Glomerular visceral epithelial cell (primary cell): ENCODE results near the gene NAA60.
"Not testable (repeated sequence)": the region's sequence is repeated elsewhere in the genome, so short reads cannot be mapped to it uniquely, and the experiment has no call there.

Experiments used
- DNase-seq: peaks from one replicate; pipeline ENCODE4 v3.0.0-alpha.2; 2016; ENCODE audit errors: extremely low spot score

NAA60 gene

DNA sequence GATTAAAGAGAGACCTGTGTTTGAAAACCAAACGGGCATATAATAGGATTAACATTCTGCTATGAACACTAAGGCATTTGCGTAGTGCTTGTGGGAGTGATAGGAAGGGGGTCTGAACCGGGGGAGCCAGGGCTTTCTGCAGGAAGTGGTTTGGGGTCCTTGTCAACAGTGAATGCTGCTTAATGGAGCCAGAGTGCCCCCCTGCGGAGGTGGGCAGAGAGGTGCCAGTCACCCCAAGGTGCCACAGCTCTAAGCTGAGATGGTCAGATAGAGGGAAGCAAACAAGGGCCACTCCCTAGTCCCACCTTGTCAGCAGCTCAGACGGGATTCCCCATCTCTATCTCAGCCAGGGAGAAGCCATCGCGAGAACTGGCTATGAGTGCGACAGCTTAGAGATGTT lies 17.7 kb downstream of the NAA60 start:
- no peak for DNase-seq

DNA sequence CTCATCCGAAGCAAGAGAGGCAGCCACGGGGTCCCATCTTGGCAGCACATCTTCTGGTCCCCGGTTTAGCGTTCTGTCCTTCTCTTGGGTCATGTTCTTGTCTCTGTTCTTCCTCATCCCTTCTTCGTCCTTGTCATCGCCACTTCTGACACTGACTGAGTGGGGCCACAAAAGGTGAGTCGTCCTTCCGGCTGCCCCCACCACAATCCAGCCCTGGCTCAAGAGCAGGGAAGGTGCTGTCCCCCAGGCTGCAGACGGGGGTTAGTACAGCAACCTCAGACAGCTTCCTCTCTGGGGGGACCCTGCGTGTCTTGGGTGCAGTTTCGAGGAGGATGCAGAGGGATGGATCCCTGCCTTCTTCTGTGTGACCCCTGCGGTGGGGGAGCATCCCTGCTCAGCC lies 21.8 kb downstream of the NAA60 start:
- DNase-seq = no peak

DNA sequence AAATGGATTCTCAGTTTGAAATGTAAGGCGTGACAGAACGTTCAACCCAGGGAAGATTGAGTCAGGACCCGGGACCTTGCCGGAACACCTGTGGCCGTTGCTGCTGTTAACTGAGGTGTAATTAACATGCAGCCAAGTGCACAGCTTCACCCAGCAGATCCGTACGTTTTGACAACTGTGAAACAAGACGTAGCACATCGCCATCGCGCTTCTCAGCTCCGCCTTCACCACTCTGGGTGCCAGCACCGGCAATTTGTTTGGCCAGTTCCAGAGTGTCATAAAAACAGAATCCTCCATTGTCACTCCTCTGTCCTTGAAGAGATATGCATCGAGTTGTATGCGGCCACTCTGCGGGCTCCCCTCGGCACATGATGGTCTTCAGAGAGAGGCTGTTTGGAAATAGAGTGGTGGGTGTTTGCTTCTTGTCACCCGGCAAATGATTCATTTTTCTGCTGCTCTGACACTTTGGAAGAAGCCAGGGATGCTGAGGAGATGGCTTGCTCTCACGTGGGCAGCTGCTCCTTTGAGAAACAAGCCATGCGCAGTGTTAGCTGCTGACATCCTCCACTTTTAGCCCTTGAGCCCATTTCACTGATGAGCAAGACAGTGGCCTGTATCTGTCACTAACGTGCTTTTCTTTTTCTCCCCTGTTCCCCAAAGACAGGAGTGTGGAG lies 22.6 kb downstream of the NAA60 start:
- no peak for DNase-seq

DNA sequence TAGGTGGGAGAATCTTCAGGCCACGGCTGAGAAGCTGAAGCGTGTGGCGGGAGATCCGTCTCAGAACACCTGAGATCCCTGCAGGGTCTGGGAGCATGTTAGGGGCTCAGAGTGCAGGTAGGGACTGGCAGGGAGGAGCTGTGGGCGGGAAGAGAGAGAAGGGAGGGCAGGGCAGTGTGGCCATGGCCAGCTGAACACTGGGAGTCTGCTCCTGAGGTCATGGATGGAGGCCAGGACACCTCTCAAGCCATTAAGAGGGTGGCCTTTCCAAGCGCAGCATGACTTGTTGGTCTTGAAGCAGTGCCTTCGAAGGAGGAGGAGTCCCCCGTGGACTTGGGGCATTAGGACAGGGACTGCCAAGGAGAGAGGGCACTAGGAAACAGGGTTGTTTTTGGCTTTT lies 23.7 kb downstream of the NAA60 start:
- no peak for DNase-seq

DNA sequence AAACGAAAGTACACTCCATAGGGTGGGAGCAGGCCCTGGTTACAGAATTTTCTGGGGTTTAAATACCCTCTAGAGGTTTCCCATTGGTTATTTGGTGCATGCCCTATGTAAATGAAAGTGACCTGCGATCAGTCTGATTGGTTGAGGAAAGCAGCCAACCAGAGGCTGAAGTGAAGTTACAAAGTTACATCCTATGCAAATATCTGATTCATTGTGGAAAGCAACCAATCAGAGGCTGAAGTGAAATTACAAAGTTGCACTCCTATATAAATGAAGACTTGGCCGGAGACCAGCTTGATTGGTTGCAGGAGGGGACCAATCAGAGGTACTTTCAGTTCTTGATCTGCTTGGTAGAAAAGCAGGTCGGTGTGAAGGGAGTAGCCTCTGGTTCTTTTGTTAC lies 24.4 kb downstream of the NAA60 start:
- no peak for DNase-seq

DNA sequence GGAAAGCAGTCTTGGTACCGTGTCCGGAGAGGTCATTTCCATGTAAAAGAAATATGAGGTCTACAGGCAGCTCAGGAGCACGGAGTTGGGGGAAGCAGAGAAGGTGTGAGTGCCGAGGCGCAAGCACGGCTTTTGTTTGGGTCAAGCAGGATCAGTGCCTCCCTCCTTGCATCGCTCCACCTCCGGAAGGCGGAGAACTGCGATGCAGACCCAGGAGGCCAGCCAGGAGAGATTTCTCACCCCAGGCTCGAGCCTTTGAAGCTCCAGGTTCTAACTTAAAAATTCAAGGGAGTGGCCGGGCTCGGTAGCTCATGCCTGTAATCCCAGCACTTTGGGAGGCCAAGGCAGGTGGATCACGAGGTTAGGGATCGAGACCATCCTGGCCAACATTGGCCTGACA lies 25.0 kb downstream of the NAA60 start:
- no peak for DNase-seq

DNA sequence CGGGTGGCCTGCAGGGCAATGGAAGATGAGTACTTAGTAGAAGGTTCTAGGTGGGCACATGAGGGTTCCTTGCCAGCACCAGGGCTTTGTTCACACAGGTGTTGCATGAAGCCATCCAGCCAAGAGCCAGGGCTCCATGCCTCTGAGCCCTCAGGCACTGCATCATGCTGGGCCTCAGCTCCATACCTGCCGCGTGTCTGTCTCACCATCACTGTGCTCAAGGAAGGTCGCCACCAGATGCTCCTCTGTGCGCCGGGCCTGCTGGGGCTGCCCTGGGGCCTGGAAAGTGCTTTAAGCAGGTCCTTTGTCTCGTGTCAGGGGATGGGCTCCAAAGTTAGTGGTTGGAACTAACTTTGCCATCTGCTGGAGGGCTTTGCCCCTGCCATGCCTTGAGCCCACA lies 26.3 kb downstream of the NAA60 start:
- DNase-seq = no peak

DNA sequence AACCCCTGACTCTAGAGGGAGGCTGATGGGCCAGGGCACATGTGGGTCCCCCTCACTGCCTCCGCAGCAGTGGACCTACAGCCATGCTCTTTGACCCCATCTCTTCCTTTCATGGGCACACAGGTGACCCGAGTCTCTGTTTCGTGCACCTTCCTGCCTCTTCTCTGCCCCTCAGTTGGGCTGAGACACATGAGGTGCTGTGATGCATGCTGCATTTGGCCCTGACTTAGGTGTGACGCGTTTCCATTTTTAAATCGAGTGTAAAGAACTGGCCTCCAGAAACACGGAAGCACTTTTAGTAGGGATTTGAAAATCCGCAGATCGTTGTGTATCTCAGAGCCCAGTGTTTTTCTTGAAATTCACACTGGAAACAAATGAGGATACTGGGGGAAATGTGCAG lies 27.2 kb downstream of the NAA60 start:
- no peak for DNase-seq

DNA sequence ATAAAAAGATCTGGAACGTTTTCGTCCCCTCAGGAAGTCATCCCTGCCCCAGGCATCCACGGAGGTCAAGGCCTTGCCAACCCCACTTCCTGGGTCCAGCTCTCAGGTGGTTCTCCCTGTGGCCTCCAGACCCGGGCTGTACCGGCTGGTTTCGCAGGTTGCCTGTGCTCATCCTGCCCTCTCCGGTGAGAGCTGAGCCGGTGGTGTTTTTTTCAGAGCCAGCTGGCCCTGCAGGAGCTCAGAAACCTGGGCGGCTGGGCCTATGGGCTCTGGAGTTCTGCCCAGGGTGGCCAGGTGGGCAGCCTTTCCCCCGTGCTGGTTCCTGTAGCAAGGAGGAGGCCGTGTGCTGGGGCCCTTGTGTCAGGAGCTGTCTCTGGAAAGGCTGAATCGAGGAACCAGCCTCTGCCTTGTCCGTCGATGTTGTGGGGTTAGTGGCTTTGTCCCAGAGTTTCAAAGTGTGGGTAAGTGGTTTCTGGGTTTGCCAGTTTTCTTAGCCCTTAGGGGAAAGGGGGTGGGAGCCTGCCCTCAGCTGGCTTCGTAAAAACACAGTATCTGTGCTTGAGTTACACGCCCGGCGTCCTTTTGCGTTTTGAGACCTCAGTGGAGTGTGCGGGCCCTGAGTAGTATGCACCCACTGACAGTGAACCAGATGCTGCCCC lies 28.2 kb downstream of the NAA60 start:
- no peak for DNase-seq

DNA sequence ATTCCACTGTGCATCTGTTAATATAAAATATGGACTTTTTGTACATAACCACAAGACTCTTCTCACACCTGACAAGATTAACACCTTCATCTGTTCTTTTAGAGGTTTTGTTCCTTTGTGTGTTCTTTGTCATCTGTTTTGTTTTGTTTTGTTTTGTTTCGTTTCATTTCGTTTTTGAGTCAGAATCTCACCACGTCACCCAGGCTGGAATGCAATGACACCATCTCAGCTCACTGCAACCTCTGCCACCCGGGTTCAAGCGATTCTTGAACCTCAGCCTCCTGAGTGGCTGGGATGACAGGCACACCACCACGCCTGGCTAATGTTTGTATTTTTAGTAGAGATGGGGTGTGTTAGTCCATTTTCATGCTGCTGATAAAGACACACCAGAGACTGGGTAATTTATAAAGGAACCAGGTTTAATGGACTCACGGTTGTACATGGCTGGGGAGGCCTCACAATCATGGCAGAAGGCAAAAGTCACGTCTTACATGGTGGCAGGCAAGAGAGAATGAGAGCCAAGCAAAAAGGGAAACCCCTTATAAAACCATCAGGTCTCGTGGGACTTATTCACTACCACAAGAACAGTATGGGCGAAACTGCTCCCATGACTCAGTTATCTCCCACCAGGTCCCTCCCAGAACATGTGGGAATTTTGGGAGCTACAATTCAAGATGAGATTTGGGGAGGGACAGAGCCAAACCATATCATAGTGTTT lies 29.6 kb downstream of the NAA60 start:
- DNase-seq = no peak

DNA sequence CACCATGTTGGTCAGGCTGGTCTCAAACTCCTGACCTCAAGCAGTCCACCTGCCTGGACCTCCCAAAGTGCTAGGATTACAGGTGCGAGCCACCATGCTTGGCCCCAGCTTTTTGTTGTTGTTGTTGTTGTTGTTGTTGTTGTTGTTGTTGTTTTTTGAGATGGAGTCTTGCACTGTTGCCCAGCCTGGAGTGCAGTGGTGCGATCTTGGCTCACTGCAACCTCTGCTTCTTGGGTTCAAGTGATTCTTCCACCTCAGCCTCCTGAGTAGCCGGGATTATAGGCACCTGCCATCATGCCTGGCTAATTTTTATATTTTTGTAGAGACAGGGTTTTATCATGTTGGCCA lies 30.1 kb downstream of the NAA60 start:
- DNase-seq = not testable (repeated sequence)

DNA sequence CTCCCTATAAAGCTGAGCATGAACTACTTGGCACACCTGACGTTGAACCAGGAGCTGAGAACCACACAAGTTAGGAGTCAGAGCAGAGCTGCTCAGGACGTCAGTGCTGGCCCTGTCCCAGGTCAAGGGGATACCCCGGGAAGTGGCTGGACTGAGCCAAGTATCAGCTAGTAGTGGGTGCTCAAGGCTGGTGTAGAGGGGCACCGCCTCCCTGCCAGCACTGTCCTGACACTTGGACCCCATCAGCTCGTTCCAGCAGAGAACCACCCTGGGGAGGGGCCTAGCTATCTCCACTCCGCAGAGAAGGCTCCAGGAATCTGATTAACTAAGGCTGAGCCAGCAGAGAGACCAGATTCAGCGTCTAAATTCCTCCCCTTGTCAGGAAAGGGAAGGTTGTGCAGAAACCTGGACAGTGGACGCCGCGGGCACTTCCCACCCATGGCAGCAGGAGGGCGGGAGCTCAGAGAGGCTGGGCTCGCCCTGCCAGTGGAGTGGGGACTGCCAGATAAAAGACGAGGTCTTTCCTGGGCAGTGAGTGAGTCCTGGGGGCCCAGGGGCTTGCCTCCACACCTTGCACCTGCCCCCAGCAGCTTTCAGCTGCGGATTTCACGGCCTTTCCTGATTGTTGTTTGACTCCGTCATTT lies 30.8 kb downstream of the NAA60 start:
- no peak for DNase-seq

DNA sequence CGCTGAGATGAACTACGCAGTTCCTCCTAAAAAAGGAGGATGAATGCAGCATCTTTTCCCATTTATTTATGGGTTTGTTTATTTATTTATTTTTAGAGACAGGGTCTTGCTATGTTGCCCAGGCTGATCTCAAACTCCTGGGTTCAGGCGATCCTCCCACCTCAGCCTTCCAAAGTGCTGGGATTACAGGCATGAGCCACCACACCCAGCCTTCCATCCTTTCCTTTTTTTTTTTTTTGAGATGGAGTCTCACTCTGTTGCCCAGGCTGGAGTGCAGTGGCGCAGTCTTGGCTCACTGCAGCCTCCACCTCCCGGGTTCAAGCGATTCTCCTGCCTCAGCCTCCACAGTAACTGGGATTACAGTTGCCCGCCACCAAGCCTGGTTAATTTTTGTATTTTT lies 31.4 kb downstream of the NAA60 start:
- not testable (repeated sequence) for DNase-seq

DNA sequence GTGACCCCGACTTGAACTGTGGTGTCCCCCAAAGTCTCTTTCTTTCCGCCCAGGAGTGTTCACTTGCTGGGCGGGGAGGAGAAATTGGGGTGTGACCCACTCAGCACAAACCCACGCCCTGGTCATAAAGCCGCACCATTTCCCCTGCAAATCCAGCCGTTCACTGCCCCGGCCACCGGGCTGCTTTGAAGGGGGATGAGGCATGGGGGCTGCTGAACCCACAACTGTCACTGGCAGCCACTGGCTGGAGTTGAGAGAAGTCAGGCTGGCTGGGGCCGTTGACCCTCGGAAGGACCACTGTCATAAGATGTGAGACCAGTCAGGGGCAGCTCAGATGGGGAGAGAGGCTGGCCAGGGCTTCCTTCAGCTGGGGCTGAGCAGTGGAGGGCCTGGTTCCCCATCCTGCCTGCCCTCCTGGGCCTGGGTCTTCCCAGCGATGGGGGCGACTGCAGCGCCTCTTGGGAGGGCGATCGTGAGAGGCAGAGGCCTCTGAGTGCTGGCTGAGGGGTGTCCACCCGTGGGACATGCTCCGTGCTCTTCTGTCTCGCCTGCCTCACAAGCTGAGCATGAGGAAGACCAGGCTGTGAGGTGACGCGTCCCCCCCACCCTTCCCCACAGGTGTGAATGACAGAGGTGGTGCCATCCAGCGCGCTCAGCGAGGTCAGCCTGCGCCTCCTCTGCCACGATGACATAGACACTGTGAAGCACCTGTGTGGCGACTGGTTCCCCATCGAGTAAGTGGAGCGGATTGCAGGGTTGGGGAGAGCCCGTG lies 32.3 kb downstream of the NAA60 start:
- DNase-seq = no peak

DNA sequence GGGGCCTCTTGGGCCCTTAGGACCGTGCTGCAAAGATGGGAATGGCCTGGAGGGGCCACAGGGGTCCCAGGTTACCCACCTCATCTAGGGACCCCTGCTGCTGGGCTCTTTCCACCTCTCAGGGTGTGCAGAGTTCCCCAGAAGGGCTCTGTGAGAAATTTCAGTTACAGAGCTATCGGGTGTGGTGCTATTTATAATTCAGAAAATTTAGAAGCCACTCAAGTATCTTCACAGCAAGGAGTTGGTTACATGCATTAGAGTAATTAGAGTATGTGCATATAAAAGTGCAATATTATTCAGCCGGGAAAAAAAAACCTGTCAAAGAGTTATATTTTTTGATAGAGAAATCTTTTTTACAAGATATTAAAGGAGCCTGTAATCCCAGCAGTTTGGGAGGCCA lies 32.9 kb downstream of the NAA60 start:
- no peak for DNase-seq

DNA sequence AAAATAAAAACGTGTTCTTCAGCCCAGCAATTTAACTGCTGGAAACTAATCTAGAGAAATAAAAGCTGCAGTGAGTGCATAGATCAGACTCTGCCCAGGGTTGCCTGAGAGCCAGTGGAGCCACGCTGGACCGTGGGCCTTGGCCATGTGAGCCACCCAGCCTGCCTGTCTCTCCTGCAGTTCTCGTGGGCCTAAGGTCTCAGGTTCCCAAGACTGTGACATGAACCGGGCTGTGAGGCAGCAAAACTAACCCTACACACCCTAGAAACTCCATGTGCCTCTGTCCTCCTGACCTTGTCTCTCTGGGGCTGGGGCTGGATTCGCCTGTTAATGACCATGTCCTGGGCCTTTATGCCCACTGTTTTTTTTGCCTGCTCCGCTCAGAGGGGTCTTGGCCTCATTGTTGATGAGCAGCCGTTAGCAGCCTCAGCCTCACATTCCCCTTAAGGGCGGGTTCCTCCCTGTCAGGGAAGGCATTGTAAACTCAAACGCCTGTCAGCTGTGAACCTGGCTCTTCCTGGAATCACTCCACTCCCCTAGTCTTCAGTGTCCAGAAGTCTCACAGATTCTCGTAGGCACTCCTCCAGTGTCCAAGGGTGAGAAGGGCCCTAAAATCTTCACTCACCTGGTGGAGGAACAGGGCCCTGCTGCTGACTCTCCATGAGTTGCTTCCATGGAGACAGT lies 34.9 kb downstream of the NAA60 start:
- no peak for DNase-seq

DNA sequence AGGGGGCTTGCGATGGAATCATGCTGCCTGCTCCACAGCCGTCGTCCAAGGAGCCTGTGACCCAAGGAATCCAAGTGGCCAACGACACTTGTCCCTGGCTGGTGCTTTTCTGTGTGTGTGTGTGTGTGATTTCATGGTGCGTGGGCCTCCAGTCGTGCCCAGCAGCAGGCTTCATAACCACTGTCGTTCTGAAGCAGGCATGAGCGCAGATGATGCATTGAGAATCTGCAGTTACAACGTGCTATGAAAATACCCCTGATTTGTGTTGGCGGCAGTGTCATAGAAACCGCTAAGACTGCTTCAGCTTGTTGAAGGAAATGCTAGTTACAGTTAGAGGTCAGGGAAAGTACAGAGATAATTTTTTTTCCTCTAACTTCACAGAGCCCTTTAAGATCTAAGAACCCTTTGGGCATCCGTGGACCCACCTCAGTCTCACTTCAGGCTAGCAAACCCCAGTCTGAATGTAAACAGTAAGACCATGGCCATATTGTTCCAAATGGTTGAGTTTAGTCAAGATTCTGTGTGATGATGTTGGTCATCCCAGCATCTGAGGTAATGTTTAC lies 36.3 kb downstream of the NAA60 start:
- no peak for DNase-seq

DNA sequence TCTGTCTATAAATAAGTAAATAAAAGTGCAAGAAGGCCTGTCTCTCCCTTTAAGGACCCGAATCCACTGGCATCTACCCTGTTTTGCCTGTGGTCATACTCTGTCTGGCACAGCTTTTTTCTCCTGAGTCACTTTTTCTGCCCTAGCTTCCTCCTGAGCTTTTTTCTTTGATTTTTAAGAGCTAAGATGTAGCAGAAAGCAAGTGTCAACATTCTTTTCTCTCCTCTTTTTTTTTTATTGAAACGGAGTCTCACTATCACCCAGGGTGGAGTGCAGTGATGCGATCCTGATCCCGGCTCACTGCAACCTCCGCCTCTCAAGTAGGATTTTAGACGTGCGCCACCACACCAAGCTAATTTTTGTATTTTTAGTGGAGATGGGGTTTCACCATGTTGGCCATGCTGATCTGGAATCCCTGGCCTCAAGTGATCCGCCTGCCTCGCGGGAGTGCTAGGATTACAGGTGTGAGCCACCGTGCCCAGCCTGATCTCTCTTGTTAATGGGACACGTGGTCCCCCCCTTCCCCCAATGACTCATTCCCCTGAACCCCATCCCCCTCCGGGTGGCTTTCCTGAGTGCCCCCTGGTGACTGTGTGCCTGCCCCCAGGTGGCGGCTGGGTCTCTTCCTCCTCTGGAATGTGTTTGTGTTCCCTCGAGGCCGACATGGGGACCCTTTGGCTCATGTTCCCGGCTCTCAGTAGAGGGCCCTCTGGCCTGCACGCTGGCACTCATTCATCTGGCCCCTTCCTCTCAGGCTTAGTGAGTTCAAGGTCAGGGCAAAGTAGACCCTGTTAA lies 37.6 kb downstream of the NAA60 start:
- peak; percentile 8 for DNase-seq

DNA sequence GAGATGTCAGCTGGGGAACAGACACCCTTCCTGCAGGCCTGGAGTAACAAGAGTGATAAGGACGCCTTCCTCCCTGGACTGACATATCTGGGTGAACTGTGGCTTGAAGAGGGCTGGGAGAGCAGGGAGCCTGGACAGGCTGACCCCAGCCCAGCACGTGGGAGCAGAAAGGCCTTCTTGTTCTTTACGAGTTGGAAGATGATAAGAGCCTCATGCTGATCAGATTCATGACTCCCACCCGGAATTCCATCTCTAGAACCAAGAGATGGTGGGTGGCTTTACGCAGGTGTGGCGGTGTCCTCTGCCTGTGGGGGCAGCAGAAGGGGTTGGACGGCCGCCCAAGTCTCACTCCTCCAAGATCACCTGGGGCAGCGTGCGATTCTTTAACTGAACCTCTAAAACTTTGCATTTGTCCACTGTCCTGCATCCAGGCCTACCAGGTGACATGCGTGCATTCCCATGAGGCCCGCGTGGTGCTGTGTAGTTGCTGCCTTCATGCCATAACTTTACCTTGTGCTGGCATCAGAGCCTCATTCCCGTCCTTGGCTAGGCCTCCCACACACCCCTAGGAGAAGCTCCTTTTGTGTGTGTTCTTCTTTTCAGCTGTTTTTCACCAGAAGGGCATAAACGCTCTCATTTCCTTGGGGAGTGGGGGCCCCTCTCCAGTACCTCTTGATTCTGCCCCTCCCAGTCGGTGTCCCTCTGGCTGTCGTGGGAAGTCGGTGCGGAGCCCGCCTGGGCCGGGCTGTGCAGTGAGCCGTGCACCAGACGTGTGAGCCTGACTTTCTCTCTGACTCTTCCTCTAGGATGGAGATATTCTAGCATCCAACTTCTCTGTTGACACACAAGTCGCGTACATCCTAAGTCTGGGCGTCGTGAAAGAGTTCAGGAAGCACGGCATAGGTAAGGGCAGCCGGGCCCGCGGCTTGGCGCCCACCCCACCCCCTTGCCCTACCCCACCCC lies 38.5 kb downstream of the NAA60 start:
- DNase-seq = no peak
